ENCODE data around the gene ZMIZ1. TPM values are rescaled to one million over a fixed set of nuclear protein-coding genes. Genes with fewer than 3 reads are reported as not detected.

ZMIZ1 gene
- total RNA-seq, 1 experiment from 2014 or later, result 34.2 TPM

- no peak for DNase-seq (ENCODE audit: low read depth, low spot score)
- CTCF ChIA-PET, result no interaction called here
- Histone ChIP-seq H3K27me3 (ENCODE audit: control insufficient read depth, insufficient read depth, low read length) (no peaks in the 10 kb centered on the region), H3K36me3 (ENCODE audit: control insufficient read depth, insufficient read depth, low read length) (no peaks in the 10 kb centered on the region), H3K4me1 (ENCODE audit: control insufficient read depth, insufficient read depth, low read length) (no peaks in the 10 kb centered on the region), H3K27ac (ENCODE audit: low read length) (no peak overlapping the region), H3K4me3 (ENCODE audit: low read depth in 2 of 2, low read length in 2 of 2) (no peak overlapping the region), H3K9me3 (ENCODE audit: control insufficient read depth, insufficient read depth, low read depth, low read length) (no peaks in the 10 kb centered on the region)
- no TSS peak for BruUV-seq (replicated peaks)
- POLR2A ChIA-PET, result no interaction called here
- intact Hi-C loops (cut with micrococcal nuclease; ENCODE audit: unreplicated experiment), result no loop called here
- peak; percentile 39; the same call in 1 of the 2 replicates for ATAC-seq
- TF ChIP-seq CTCF (IDR thresholded peaks at IDR 0.05) (no peak), TCF7L2 (IDR thresholded peaks at IDR 0.05; ENCODE audit: low read depth, low read length) (no peak), SIN3A (IDR thresholded peaks at IDR 0.05; ENCODE audit: borderline replicate concordance, insufficient read depth, low read depth, low read length) (no peak), REST (IDR thresholded peaks at IDR 0.05; ENCODE audit: insufficient read depth in 1 of 2, low read depth in 2 of 2, low read length in 1 of 2) (no peak), POLR2AphosphoS5 (IDR thresholded peaks at IDR 0.05; ENCODE audit: low read depth, low read length) (no peak)
- in situ Hi-C loops (cut with HindIII; ENCODE audit: low pct_unique_long_range_greater_than_20kb, low sequenced_read_pairs), result no loop called here
These were observed 135.1 kb downstream of the ZMIZ1 start for GRCh38 chr10:79203833-79204232.

- H3K4me1 ChIP-seq (ENCODE audit: control insufficient read depth, insufficient read depth, low read length), result no peaks in the 10 kb centered on the region
- no peak overlapping the region for H3K4me3 ChIP-seq (ENCODE audit: low read depth in 2 of 2, low read length in 2 of 2)
- ChIA-PET CTCF (interaction anchor here (0.8 kb wide), 1 partner anchor 12 kb away, joined by 3 read pairs; no protein-coding TSS in a partner anchor), POLR2A (no interaction called here)
- intact Hi-C loops (cut with micrococcal nuclease; ENCODE audit: unreplicated experiment), result no loop called here
- in situ Hi-C loops (cut with HindIII; ENCODE audit: low pct_unique_long_range_greater_than_20kb, low sequenced_read_pairs), result no loop called here
- H3K27me3 ChIP-seq (ENCODE audit: control insufficient read depth, insufficient read depth, low read length), result no peaks in the 10 kb centered on the region
- BruUV-seq (replicated peaks), result no TSS peak
- H3K36me3 ChIP-seq (ENCODE audit: control insufficient read depth, insufficient read depth, low read length), result no peaks in the 10 kb centered on the region
- no peak for ATAC-seq
- no peak for DNase-seq (ENCODE audit: low read depth, low spot score)
- no peaks in the 10 kb centered on the region for H3K9me3 ChIP-seq (ENCODE audit: control insufficient read depth, insufficient read depth, low read depth, low read length)
- no peak for TF ChIP-seq SIN3A (IDR thresholded peaks at IDR 0.05; ENCODE audit: borderline replicate concordance, insufficient read depth, low read depth, low read length)
- no peak for TF ChIP-seq TCF7L2 (IDR thresholded peaks at IDR 0.05; ENCODE audit: low read depth, low read length)
- no peak for TF ChIP-seq CTCF (IDR thresholded peaks at IDR 0.05)
- no peak for TF ChIP-seq POLR2AphosphoS5 (IDR thresholded peaks at IDR 0.05; ENCODE audit: low read depth, low read length)
- TF ChIP-seq REST (IDR thresholded peaks at IDR 0.05; ENCODE audit: insufficient read depth in 1 of 2, low read depth in 2 of 2, low read length in 1 of 2), result no peak
- H3K27ac ChIP-seq (ENCODE audit: low read length), result no peak overlapping the region
These were observed 137.7 kb downstream of the ZMIZ1 start for GRCh38 chr10:79206300-79207095.
